NCI-H2196 (cell line): ENCODE measurements around the gene TMEM250.
"Not testable (repeated sequence)": the region's sequence is repeated elsewhere in the genome, so short reads cannot be mapped to it uniquely, and the experiment has no call there.

ENCODE experiments used
- DNase-seq: peaks from one replicate; lab custom pipeline; 2025; ENCODE audit not compliant: unreplicated experiment; lab: John Stamatoyannopoulos, UW

Gene TMEM250

GRCh38 chr9:136114610-136115009 is 4.1 kb downstream of the TMEM250 start:
- DNase-seq, result no peak

- DNase-seq, result no peak
Observed at GRCh38 chr9:136112541-136112940, 6.1 kb downstream of the TMEM250 start.

- DNase-seq, result no peak
Observed at GRCh38 chr9:136111910-136112309, 6.8 kb downstream of the TMEM250 start.

GRCh38 chr9:136111190-136111589 is 7.5 kb downstream of the TMEM250 start:
- DNase-seq, result no peak

- DNase-seq, result no peak
Observed at GRCh38 chr9:136110082-136111061, 8.3 kb downstream of the TMEM250 start.

- peak; percentile 90 for DNase-seq
Observed at GRCh38 chr9:136109351-136110081, 9.2 kb downstream of the TMEM250 start.

GRCh38 chr9:136108648-136109266 is 9.9 kb downstream of the TMEM250 start:
- DNase-seq, result no peak

GRCh38 chr9:136107953-136108647 is 10.6 kb downstream of the TMEM250 start:
- peak; percentile 76 for DNase-seq

- peak; percentile 70 for DNase-seq
Observed at GRCh38 chr9:136107155-136107952, 11.3 kb downstream of the TMEM250 start.

GRCh38 chr9:136105398-136106135 is 13.1 kb downstream of the TMEM250 start:
- DNase-seq, result no peak

- no peak for DNase-seq
Observed at GRCh38 chr9:136104916-136105315, 13.8 kb downstream of the TMEM250 start.

GRCh38 chr9:136104488-136104800 is 14.2 kb downstream of the TMEM250 start:
- no peak for DNase-seq

GRCh38 chr9:136103651-136104487 is 14.8 kb downstream of the TMEM250 start:
- DNase-seq, result peak; percentile 78

- DNase-seq, result not testable (repeated sequence)
Observed at GRCh38 chr9:136101615-136102074, 17.0 kb downstream of the TMEM250 start.

- DNase-seq, result peak; percentile 83
Observed at GRCh38 chr9:136100700-136101614, 17.7 kb downstream of the TMEM250 start.

- DNase-seq, result no peak
Observed at GRCh38 chr9:136099542-136099941, 19.1 kb downstream of the TMEM250 start.

GRCh38 chr9:136098844-136099243 is 19.8 kb downstream of the TMEM250 start:
- DNase-seq, result no peak
